Central memory CD8-positive, alpha-beta T cell (primary cell): Measurements from ENCODE around the gene PNKD.

Experiments used
- ATAC-seq: fragments of 150-1000 bp; cut with Tn5 transposase; replicated peaks from 2 replicates; pipeline ENCODE4 v1.10.0; 2022; ENCODE audit warnings: mild to moderate bottlenecking, moderate FRiP score, moderate number of reproducible peaks; ENCODE audit not compliant: poor library complexity, severe bottlenecking; ENCODE audit errors: extremely low read depth
- DNase-seq, 2 donors: peaks; one replicate each; pipeline ENCODE4 v3.0.0; 2021; ENCODE audit warnings: low spot score in 2 of 2
- H3K27ac Mint-ChIP-seq: one replicate; pipeline ENCODE4 v1.8.0; 2022; ENCODE audit warnings: low read depth, mild to moderate bottlenecking, moderate library complexity, mixed read lengths
- H3K27me3 Mint-ChIP-seq: one replicate; pipeline ENCODE4 v1.8.0; 2022; ENCODE audit warnings: mixed read lengths
- H3K36me3 Mint-ChIP-seq: one replicate; pipeline ENCODE4 v1.8.0; 2022; ENCODE audit warnings: mild to moderate bottlenecking, moderate library complexity, mixed read lengths; ENCODE audit not compliant: insufficient read depth
- H3K4me1 Mint-ChIP-seq: one replicate; pipeline ENCODE4 v1.8.0; 2022; ENCODE audit warnings: mixed read lengths
- H3K4me3 Mint-ChIP-seq: one replicate; pipeline ENCODE4 v1.8.0; 2022; ENCODE audit warnings: mild to moderate bottlenecking, moderate library complexity, mixed read lengths
- H3K9me3 Mint-ChIP-seq: one replicate; pipeline ENCODE4 v1.8.0; 2022; ENCODE audit warnings: mixed read lengths

Gene PNKD

GRCh38 chr2:218292048-218293014, 22.0 kb downstream of the PNKD start, which contains the start of gene TMBIM1:
Gene TMBIM1 (minus strand): TSS chr2:218292503. CDS start chr2:218282141, 10,362 bp downstream.
- peaks cover 55% of the 10 kb centered on the region for H3K4me1 Mint-ChIP-seq
- H3K36me3 Mint-ChIP-seq = peaks cover 6% of the 10 kb centered on the region

GRCh38 chr2:218293715-218294429, 23.6 kb downstream of the PNKD start:
- no peak for ATAC-seq
- Mint-ChIP-seq H3K4me3 (peak overlapping the region; percentile 23), H3K27me3 (no peaks in the 10 kb centered on the region), H3K27ac (no peak overlapping the region), H3K9me3 (no peaks in the 10 kb centered on the region), H3K4me1 (peaks cover 42% of the 10 kb centered on the region), H3K36me3 (peaks cover 5% of the 10 kb centered on the region)
- DNase-seq = no peak

More at GRCh38 chr2:218292048-218293014, 22.0 kb downstream of the PNKD start, which contains the start of gene TMBIM1:
- DNase-seq = peak; percentile 73
- Mint-ChIP-seq H3K9me3 (no peaks in the 10 kb centered on the region), H3K27me3 (no peaks in the 10 kb centered on the region), H3K4me3 (peak within 1 kb of the TSS; percentile 81), H3K27ac (peak within 1 kb of the TSS; percentile 99)
- peak; percentile 88 for ATAC-seq

GRCh38 chr2:218294430-218295022, 24.2 kb downstream of the PNKD start:
- H3K27me3 Mint-ChIP-seq = no peaks in the 10 kb centered on the region
- H3K27ac Mint-ChIP-seq = no peak overlapping the region
- ATAC-seq (no peak), DNase-seq (no peak)
- H3K9me3 Mint-ChIP-seq = no peaks in the 10 kb centered on the region
- peak overlapping the region; percentile 23 for H3K4me3 Mint-ChIP-seq
- peaks cover 5% of the 10 kb centered on the region for H3K36me3 Mint-ChIP-seq
- H3K4me1 Mint-ChIP-seq = peaks cover 35% of the 10 kb centered on the region

GRCh38 chr2:218295029-218295428, 24.7 kb downstream of the PNKD start:
- Mint-ChIP-seq H3K4me3 (no peak overlapping the region), H3K4me1 (peaks cover 30% of the 10 kb centered on the region), H3K36me3 (peaks cover 5% of the 10 kb centered on the region), H3K27ac (no peak overlapping the region), H3K9me3 (no peaks in the 10 kb centered on the region), H3K27me3 (no peaks in the 10 kb centered on the region)
- DNase-seq (no peak), ATAC-seq (no peak)

GRCh38 chr2:218296200-218296599, 25.9 kb downstream of the PNKD start:
- Mint-ChIP-seq H3K27me3 (no peaks in the 10 kb centered on the region), H3K27ac (no peak overlapping the region)

GRCh38 chr2:218296847-218297246, 26.5 kb downstream of the PNKD start:
- Mint-ChIP-seq H3K4me1 (peaks cover 13% of the 10 kb centered on the region), H3K4me3 (no peak overlapping the region), H3K27me3 (no peaks in the 10 kb centered on the region), H3K9me3 (no peaks in the 10 kb centered on the region), H3K27ac (no peak overlapping the region), H3K36me3 (peaks cover 2% of the 10 kb centered on the region)
- no peak for ATAC-seq
- no peak for DNase-seq

More at GRCh38 chr2:218296200-218296599, 25.9 kb downstream of the PNKD start:
- Mint-ChIP-seq H3K4me3 (no peak overlapping the region), H3K4me1 (peaks cover 19% of the 10 kb centered on the region), H3K36me3 (peaks cover 2% of the 10 kb centered on the region), H3K9me3 (no peaks in the 10 kb centered on the region)
- DNase-seq (no peak), ATAC-seq (no peak)

- DNase-seq (no peak), ATAC-seq (no peak)
- no peaks in the 10 kb centered on the region for H3K9me3 Mint-ChIP-seq
- no peaks in the 10 kb centered on the region for H3K27me3 Mint-ChIP-seq
- H3K4me3 Mint-ChIP-seq = no peak overlapping the region
- no peaks in the 10 kb centered on the region for H3K36me3 Mint-ChIP-seq
- H3K4me1 Mint-ChIP-seq = peaks cover 7% of the 10 kb centered on the region
- no peak overlapping the region for H3K27ac Mint-ChIP-seq
Observed at GRCh38 chr2:218298314-218298875, 28.1 kb downstream of the PNKD start.

- Mint-ChIP-seq H3K27ac (no peak overlapping the region), H3K36me3 (no peaks in the 10 kb centered on the region), H3K4me1 (no peaks in the 10 kb centered on the region), H3K4me3 (no peak overlapping the region), H3K9me3 (no peaks in the 10 kb centered on the region), H3K27me3 (no peaks in the 10 kb centered on the region)
- DNase-seq = no peak
- ATAC-seq = no peak
Observed at GRCh38 chr2:218300141-218300540, 29.8 kb downstream of the PNKD start.

- no peak overlapping the region for H3K4me3 Mint-ChIP-seq
- DNase-seq = peak; percentile 81 to 83
- H3K4me1 Mint-ChIP-seq = no peaks in the 10 kb centered on the region
- no peak overlapping the region for H3K27ac Mint-ChIP-seq
- peaks cover 9% of the 10 kb centered on the region for H3K27me3 Mint-ChIP-seq
- ATAC-seq = peak; percentile 89
- H3K9me3 Mint-ChIP-seq = no peaks in the 10 kb centered on the region
- H3K36me3 Mint-ChIP-seq = no peaks in the 10 kb centered on the region
Observed at GRCh38 chr2:218301176-218301819, 31.0 kb downstream of the PNKD start.

- no peaks in the 10 kb centered on the region for H3K4me1 Mint-ChIP-seq
- ATAC-seq (no peak), DNase-seq (no peak)
- no peak overlapping the region for H3K27ac Mint-ChIP-seq
- H3K27me3 Mint-ChIP-seq = peaks cover 20% of the 10 kb centered on the region
- H3K9me3 Mint-ChIP-seq = no peaks in the 10 kb centered on the region
- H3K4me3 Mint-ChIP-seq = no peak overlapping the region
- no peaks in the 10 kb centered on the region for H3K36me3 Mint-ChIP-seq
Observed at GRCh38 chr2:218305383-218305782, 35.1 kb downstream of the PNKD start.

GRCh38 chr2:218306184-218306920, 36.0 kb downstream of the PNKD start:
- Mint-ChIP-seq H3K9me3 (no peaks in the 10 kb centered on the region), H3K4me1 (no peaks in the 10 kb centered on the region), H3K36me3 (no peaks in the 10 kb centered on the region), H3K27ac (no peak overlapping the region), H3K27me3 (peaks cover 20% of the 10 kb centered on the region), H3K4me3 (no peak overlapping the region)
- ATAC-seq (no peak), DNase-seq (no peak)
